Activated CD4-positive, alpha-beta T cell treated with anti-CD3 and anti-CD28 coated beads, Interleukin-10, Interleukin-2, amounts not matched to agents 100 ng/mL and 50 ng/mL, durations not matched to agents 16 hours and 8 hours (primary cell): ENCODE data around the gene OR1Q1.
"Not testable (repeated sequence)": the region's sequence is repeated elsewhere in the genome, so short reads cannot be mapped to it uniquely, and the experiment has no call there.

ENCODE experiments used
- DNase-seq: peaks from one replicate; pipeline ENCODE4 v3.0.0-alpha.2; 2020

OR1Q1 gene, protein sequence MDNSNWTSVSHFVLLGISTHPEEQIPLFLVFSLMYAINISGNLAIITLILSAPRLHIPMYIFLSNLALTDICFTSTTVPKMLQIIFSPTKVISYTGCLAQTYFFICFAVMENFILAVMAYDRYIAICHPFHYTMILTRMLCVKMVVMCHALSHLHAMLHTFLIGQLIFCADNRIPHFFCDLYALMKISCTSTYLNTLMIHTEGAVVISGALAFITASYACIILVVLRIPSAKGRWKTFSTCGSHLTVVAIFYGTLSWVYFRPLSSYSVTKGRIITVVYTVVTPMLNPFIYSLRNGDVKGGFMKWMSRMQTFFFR

GRCh38 chr9:122614362-122614761, at the start of gene OR1Q1:
TSS of gene OR1Q1 (plus strand) at chr9:122614738. CDS start at chr9:122614738, 0 bp downstream.
- DNase-seq = no peak

GRCh38 chr9:122567901-122568300, 46.6 kb upstream of the OR1Q1 start:
- no peak for DNase-seq

GRCh38 chr9:122572456-122572855, 42.1 kb upstream of the OR1Q1 start:
- peak; percentile 17 for DNase-seq

DNA sequence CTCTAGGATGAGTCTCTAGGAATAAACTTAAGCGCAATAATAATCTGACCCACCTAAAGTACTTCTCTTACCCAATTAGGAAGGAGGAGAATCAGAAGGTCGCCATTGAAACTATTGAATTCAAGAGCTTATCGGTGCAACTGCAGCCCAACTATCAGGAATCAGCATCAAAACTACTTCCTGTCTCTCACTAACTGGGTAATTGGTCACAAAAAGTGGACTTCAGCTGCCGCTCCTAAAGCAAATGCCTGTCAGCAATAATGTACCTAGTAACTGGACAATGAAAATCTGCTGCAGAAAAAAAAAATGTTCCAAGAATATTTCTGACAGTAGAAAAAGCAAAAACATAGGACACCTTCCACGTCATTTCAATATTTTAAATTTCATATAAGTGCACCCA, 34.7 kb upstream of the OR1Q1 start:
- DNase-seq = no peak

- no peak for DNase-seq
Observed at GRCh38 chr9:122580360-122580759, 34.2 kb upstream of the OR1Q1 start.

- not testable (repeated sequence) for DNase-seq
Observed at GRCh38 chr9:122583284-122583683, 31.3 kb upstream of the OR1Q1 start, which contains the start of gene OR1L8. TSS of gene OR1L8 (minus strand) at chr9:122583384. CDS start at chr9:122568477, 14,907 bp downstream.

DNA sequence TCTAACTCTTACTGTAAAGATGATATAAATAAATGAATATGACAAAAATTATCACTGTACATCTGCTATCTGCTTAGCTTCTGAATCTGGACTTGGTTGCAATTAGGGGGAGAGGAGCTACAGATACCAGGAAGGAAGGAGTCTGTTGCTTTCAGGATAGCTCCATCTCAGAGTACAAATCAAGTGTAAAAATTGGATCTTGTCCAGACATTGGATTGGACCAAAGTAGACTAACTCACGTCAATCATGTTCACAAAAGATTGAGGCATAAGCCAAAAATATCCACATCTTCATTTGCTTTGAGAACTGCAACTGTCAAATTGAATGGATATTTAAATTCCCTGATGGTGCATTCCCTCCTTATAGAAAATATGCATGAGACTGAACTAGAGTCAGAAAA, 8.8 kb upstream of the OR1Q1 start:
- no peak for DNase-seq

- DNase-seq = no peak
Observed at GRCh38 chr9:122606587-122606986, 8.0 kb upstream of the OR1Q1 start.

DNA sequence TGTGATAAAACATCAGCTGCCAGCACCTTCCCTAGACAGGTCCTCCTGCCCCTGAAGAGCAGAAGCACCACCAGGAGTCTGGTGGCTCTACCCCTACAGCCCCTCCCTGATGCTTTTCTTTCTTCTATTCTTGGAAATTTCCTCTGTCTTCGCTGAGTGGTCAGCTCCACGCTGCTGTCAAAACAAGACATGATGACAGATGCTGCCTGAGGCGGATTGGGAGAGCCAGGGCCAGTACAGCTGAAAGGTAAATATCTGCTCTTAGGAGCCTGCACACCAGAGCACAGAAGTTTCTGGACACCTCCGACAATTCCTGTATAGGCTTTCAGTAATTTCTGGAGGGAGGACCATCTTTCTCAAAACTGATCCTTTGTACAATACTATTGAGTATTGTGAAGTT, 4.7 kb upstream of the OR1Q1 start:
- DNase-seq = no peak

DNA sequence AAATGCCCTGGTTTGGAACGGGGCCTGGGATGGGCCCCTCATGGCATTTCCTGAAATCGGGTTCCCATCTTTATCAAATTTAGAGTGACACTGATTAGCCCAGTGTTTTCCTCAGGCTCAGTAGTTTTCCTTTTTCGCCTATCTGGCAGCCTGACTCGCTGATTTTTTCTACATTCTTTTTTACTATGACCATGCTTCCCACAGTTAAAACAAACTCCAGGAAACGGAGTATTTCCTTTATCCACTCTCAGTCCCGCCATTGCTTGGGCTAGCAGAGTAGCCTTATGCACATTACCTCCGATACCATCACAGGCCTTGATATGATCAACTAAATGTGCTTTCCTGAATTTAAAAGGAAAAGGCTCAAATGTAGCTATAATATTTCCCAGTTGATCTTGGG, 5.5 kb downstream of the OR1Q1 start:
- DNase-seq = no peak

DNA sequence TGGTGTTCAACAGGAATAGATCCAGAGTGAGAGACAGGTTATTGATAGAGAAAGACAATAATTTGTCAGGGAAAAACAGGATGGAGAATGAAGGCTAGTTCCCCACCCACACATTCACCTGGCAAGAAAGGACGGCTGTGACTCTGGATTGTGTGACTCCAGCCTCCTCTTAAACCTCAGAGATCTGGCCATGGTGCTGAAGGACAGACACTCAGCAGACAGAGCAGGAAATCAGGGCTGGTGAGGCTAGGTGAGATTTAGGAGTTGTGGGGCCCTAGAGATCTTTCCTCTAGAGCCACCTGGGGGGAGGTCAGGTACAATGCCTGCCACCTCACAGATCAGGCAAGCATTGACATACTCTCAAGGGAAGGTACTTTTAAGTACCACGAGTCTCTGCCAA, 27.7 kb downstream of the OR1Q1 start:
- DNase-seq = peak; percentile 2

GRCh38 chr9:122656378-122656777, 41.8 kb downstream of the OR1Q1 start:
- no peak for DNase-seq

DNA sequence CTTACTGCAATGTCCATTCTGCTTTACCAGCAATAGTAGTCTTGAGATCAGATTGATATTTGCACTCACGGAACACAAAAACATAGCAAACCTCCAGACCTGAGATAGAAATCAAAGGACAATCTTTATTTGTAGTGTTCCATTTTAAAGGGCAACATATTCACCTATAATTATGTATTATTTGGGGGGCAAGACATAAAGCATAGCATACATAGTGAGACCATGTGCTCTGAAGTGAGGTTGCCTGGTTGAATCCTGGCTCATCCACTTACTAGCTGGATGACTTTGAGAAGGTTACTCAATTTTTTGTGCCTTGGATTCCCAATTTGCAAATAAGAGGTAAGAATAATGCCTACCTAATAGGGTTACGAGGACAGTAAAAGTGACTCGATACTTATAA, 43.0 kb downstream of the OR1Q1 start, which contains the start of gene OR1B1:
OR1B1 (minus strand) TSS at position 101 of the 400 bp plus-strand sequence.
- no peak for DNase-seq

GRCh38 chr9:122661416-122661815, 46.9 kb downstream of the OR1Q1 start, which contains the start of gene OR1L1:
TSS of gene OR1L1 (plus strand) at chr9:122661716. CDS start at chr9:122661716, 0 bp downstream.
- no peak for DNase-seq
